PC-3 (cell line): ENCODE measurements around the gene PCP4L1. TPM values are rescaled to one million over a fixed set of nuclear protein-coding genes. Genes with fewer than 3 reads are reported as not detected.

Experiments used
- ATAC-seq: fragments of 200-7000 bp; cut with Tn5 transposase; 2 replicates; pipeline ENCODE4 v1.9.1; 2020; ENCODE audit warnings: mild to moderate bottlenecking, moderate library complexity
- BruUV-seq: library from RNA; stranded (reverse); fragments of 400-500 nt; replicated peaks from 2 replicates; lab custom pipeline; 2021; lab: Mats Ljungman, UMichigan
- CTCF ChIA-PET: fragments of 300-600 bp; sonication (Branson Sonifier 250); formaldehyde crosslinking; loops from one replicate; lab custom pipeline; 2022; ENCODE audit warnings: antibody characterized with exemption; lab: Charles Lee
- POLR2A ChIA-PET: fragments of 300-600 bp; sonication (Branson Sonifier 250); formaldehyde crosslinking; loops from one replicate; lab custom pipeline; 2022; ENCODE audit warnings: antibody characterized with exemption; ENCODE audit not compliant: unreplicated experiment; lab: Charles Lee
- DNase-seq: peaks from one replicate; pipeline ENCODE4 v3.0.0-alpha.2; 2015
- H2AFZ ChIP-seq: fragments of 300-600 bp; sonication (generic); 2 replicates; pipeline ENCODE4 v1.6.0; 2016; ENCODE audit warnings: antibody characterized with exemption, low read length
- H3F3A ChIP-seq: fragments of 300-600 bp; sonication (generic); one replicate; pipeline ENCODE4 v1.6.0; 2017; ENCODE audit warnings: antibody characterized with exemption, low read length, control low read depth, mild to moderate bottlenecking; ENCODE audit not compliant: unreplicated experiment
- H3K27ac ChIP-seq: fragments of 300-600 bp; sonication (generic); 2 replicates; pipeline ENCODE4 v1.5.1; 2016; ENCODE audit warnings: mild to moderate bottlenecking, low read length
- H3K27me3 ChIP-seq: fragments of 300-600 bp; sonication (generic); 2 replicates; pipeline ENCODE4 v1.6.1; 2016; ENCODE audit warnings: low read length, mixed read lengths
- H3K36me3 ChIP-seq: fragments of 300-600 bp; sonication (generic); 2 replicates; pipeline ENCODE4 v1.6.1; 2016; ENCODE audit warnings: low read depth, mixed run types, low read length, mixed read lengths
- H3K4me1 ChIP-seq: fragments of 300-600 bp; sonication (generic); 2 replicates; pipeline ENCODE4 v1.5.1; 2016; ENCODE audit warnings: low read length; ENCODE audit not compliant: insufficient read depth
- H3K4me2 ChIP-seq: fragments of 300-600 bp; sonication (generic); 2 replicates; pipeline ENCODE4 v1.6.0; 2016; ENCODE audit warnings: low read length
- H3K4me3 ChIP-seq: fragments of 300-600 bp; sonication (generic); 2 replicates; pipeline ENCODE4 v1.5.1; 2016; ENCODE audit warnings: mild to moderate bottlenecking, low read length, mixed read lengths
- H3K79me2 ChIP-seq: fragments of 300-600 bp; sonication (generic); 2 replicates; pipeline ENCODE4 v1.6.1; 2017; ENCODE audit warnings: low read length, mixed read lengths
- H3K9ac ChIP-seq: fragments of 300-600 bp; sonication (generic); 2 replicates; pipeline ENCODE4 v1.6.0; 2016; ENCODE audit warnings: mild to moderate bottlenecking, low read length
- H3K9me2 ChIP-seq: fragments of 300-600 bp; sonication (generic); replicated peaks from 2 replicates; pipeline ENCODE4 v1.6.1; 2016; ENCODE audit warnings: mixed run types, low read length, mixed read lengths
- H3K9me3 ChIP-seq: fragments of 300-600 bp; sonication (generic); 2 replicates; pipeline ENCODE4 v1.6.1; 2016; ENCODE audit warnings: low read length, mixed read lengths
- H4K20me1 ChIP-seq: fragments of 300-600 bp; sonication (generic); 2 replicates; pipeline ENCODE4 v1.6.1; 2016; ENCODE audit warnings: low read length, mixed read lengths
- CTCF ChIP-seq: fragments of 300-600 bp; sonication (generic); conservative IDR thresholded peaks from 2 replicates; pipeline ENCODE4 v1.5.1; 2017; ENCODE audit warnings: antibody characterized with exemption, low read depth, mild to moderate bottlenecking, low read length
- EZH2 ChIP-seq: fragments of 300-600 bp; sonication (generic); IDR thresholded peaks from one replicate; pipeline ENCODE4 v1.6.1; 2017; ENCODE audit warnings: antibody characterized with exemption, mild to moderate bottlenecking, low read length; ENCODE audit not compliant: unreplicated experiment
- EZH2phosphoT487 ChIP-seq: fragments of 300-600 bp; sonication (generic); IDR thresholded peaks from 2 replicates; pipeline ENCODE4 v1.6.1; 2018; ENCODE audit warnings: mild to moderate bottlenecking, antibody characterized with exemption, low read length, borderline replicate concordance
- intact Hi-C: fragments of 100-400 bp; cut with micrococcal nuclease; formaldehyde crosslinking; loops from 2 replicates; pipeline ENCODE4 v1.9.0; 2023
- total RNA-seq: library from RNA; depleted of rRNA; stranded (reverse); fragments of >200 nt; gene quantifications from 2 replicates; pipeline ENCODE4 v1.2.3, GENCODE V29; 2014

PCP4L1 gene
- total RNA-seq, 1 experiment from 2014 or later = 0.07 TPM

DNA sequence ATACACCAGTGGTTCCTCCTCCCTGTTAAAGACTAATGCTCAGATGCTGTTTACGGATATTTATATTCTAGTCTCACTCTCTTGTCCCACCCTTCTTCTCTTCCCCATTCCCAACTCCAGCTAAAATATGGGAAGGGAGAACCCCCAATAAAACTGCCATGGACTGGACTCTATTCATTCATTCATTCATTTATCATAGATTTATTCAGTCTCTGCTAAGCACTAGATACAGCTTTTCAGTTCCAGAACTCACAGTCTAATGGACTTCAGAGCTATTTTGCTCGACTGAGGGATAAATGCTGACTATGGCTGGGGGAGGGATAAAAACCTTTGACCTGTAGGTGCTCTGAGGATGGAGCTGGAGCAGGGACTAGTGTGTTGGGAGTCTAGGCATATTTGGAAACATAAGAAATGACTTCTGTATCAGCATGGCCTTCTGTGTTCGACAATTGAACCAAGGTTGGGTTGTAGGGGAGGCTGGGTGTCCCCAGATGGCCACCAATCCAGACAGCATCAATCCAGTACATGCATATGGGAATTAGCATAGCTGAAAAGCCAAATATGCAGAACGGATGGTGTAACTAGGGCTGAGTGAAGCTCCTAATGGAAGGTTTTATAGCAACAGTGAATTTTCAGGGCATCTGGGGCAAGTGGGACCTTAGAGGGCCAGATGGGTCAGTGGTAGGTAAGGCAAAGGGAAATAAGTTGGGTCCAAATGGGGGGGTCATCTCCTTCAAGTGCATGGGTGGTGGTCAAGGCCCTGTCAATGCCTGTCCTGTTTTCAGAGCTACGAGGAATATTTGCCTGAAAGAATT is 39.3 kb upstream of the PCP4L1 start:
- POLR2A ChIA-PET = no interaction called here
- Histone ChIP-seq H3K9ac (no peak overlapping the region), H4K20me1 (no peaks in the 10 kb centered on the region), H3K9me3 (no peaks in the 10 kb centered on the region), H3K27ac (no peak overlapping the region), H3K9me2 (no peaks in the 10 kb centered on the region), H2AFZ (no peak overlapping the region), H3K4me3 (no peak overlapping the region), H3F3A (no peaks in the 10 kb centered on the region), H3K4me1 (0 out of 2 replicates have a peak, but pooled peaks cover 3% of the 10 kb centered on the region), H3K79me2 (no peaks in the 10 kb centered on the region), H3K36me3 (peaks cover 7% of the 10 kb centered on the region), H3K4me2 (no peak overlapping the region), H3K27me3 (no peaks in the 10 kb centered on the region)
- CTCF ChIA-PET = no interaction called here
- TF ChIP-seq CTCF (no peak), EZH2 (no peak), EZH2phosphoT487 (no peak)
- no peak for ATAC-seq
- DNase-seq = no peak
- no TSS peak for BruUV-seq
- intact Hi-C loops = no loop called here

GRCh38 chr1:161220002-161220401 is 38.5 kb upstream of the PCP4L1 start:
- BruUV-seq = no TSS peak
- Histone ChIP-seq H3K9me2 (no peaks in the 10 kb centered on the region), H3K9me3 (no peaks in the 10 kb centered on the region), H3K4me1 (peaks cover 3% of the 10 kb centered on the region; the same call in 1 of the 2 replicates), H3K27ac (no peak overlapping the region), H4K20me1 (no peaks in the 10 kb centered on the region), H3K4me3 (no peak overlapping the region), H3K9ac (no peak overlapping the region), H3F3A (no peaks in the 10 kb centered on the region), H3K27me3 (no peaks in the 10 kb centered on the region), H3K36me3 (peaks cover 3% of the 10 kb centered on the region; the same call in 1 of the 2 replicates), H2AFZ (no peak overlapping the region), H3K79me2 (no peaks in the 10 kb centered on the region), H3K4me2 (no peak overlapping the region)
- no peak for TF ChIP-seq CTCF
- TF ChIP-seq EZH2 = no peak
- no peak for TF ChIP-seq EZH2phosphoT487
- ChIA-PET POLR2A (no interaction called here), CTCF (interaction anchor here (0.7 kb wide), 1 partner anchor 23 kb away, joined by 3 read pairs; no protein-coding TSS in a partner anchor)
- ATAC-seq (no peak), DNase-seq (no peak)
- intact Hi-C loops = no loop called here
